ENCODE data around the gene MYCBP2.

GRCh38 chr13:77040076-77040475 is 286.8 kb downstream of the MYCBP2 start:
- no peak for TF ChIP-seq CTCF (IDR thresholded peaks at IDR 0.05)
- TF ChIP-seq POLR2A (IDR thresholded peaks at IDR 0.05) = no peak

All from tibial nerve (tissue), 3 donors.